HEK293 (cell line): ENCODE data around the gene WDR13.

ENCODE experiments used
- CTCF ChIA-PET: fragments of 350-600 bp; formaldehyde crosslinking; extraction: SDS; loops from one replicate; lab custom pipeline; 2021; ENCODE audit warnings: antibody characterized with exemption; lab: Yijun Ruan, JAX
- POLR2A ChIA-PET: fragments of 300-600 bp; formaldehyde crosslinking; extraction: SDS; loops from one replicate; lab custom pipeline; 2020; ENCODE audit warnings: antibody characterized with exemption, inconsistent platforms; lab: Yijun Ruan, JAX
- H3K27ac ChIP-seq: fragments of 200-500 bp; sonication (Bioruptor generic); 2 replicates; pipeline ENCODE4 v1.5.1; 2014; ENCODE audit warnings: low read depth, low read length, control low read depth, inconsistent platforms; ENCODE audit errors: extremely low read depth
- H3K36me3 ChIP-seq, 2 experiments: fragments of 200-500 bp in 1 of 2; sonication (Bioruptor generic) in 1 of 2; 1 replicate in 1 of 2; 2 replicates in 1 of 2; pipeline ENCODE4 v1.5.1; 2014 to 2017; ENCODE audit warnings: inconsistent platforms in 2 of 2, low read length in 2 of 2; ENCODE audit not compliant: control insufficient read depth in 2 of 2, insufficient read depth in 1 of 2
- H3K4me1 ChIP-seq: fragments of 200-500 bp; sonication (Bioruptor generic); 2 replicates; pipeline ENCODE4 v1.5.1; 2014; ENCODE audit warnings: mild to moderate bottlenecking, low read length, inconsistent platforms; ENCODE audit not compliant: control insufficient read depth, insufficient read depth
- H3K4me3 ChIP-seq: 2 replicates; pipeline ENCODE4 v1.5.1; 2011; ENCODE audit warnings: low read depth, mild to moderate bottlenecking, control low read depth, low read length, moderate library complexity
- H3K9me3 ChIP-seq: fragments of 200-500 bp; sonication (Bioruptor generic); 2 replicates; pipeline ENCODE4 v1.5.1; 2014; ENCODE audit warnings: low read depth, low read length, inconsistent platforms; ENCODE audit not compliant: control insufficient read depth, insufficient read depth
- AEBP2 ChIP-seq: fragments of 450-650 bp; formaldehyde crosslinking; IDR thresholded peaks from 2 replicates; pipeline ENCODE4 v1.5.1; 2016; ENCODE audit warnings: missing biosample characterization, missing genetic modification characterization, borderline replicate concordance
- BCL11A ChIP-seq: fragments of 450-650 bp; formaldehyde crosslinking; IDR thresholded peaks from 2 replicates; pipeline ENCODE4 v1.5.1; 2016; ENCODE audit warnings: low read depth, missing biosample characterization, missing genetic modification characterization
- HOXA7 ChIP-seq: sonication (generic); formaldehyde crosslinking; IDR thresholded peaks from 2 replicates; pipeline ENCODE4 v1.8.1; 2022; ENCODE audit warnings: missing genetic modification reagents, borderline replicate concordance
- MEIS1 ChIP-seq: sonication (generic); formaldehyde crosslinking; IDR thresholded peaks from 2 replicates; pipeline ENCODE4 v1.8.1; 2022; ENCODE audit warnings: missing genetic modification reagents, mild to moderate bottlenecking, borderline replicate concordance
- SALL2 ChIP-seq: fragments of 450-650 bp; formaldehyde crosslinking; IDR thresholded peaks from 2 replicates; pipeline ENCODE4 v1.5.0; 2017; ENCODE audit warnings: missing biosample characterization, mild to moderate bottlenecking, missing genetic modification characterization, borderline replicate concordance
- ZBTB44 ChIP-seq: fragments of 450-650 bp; IDR thresholded peaks from 2 replicates; pipeline ENCODE4 v1.5.1; 2018; ENCODE audit warnings: missing biosample characterization, mild to moderate bottlenecking, missing genetic modification characterization
- ZBTB48 ChIP-seq: fragments of 450-650 bp; formaldehyde crosslinking; IDR thresholded peaks from 2 replicates; pipeline ENCODE4 v1.5.1; 2016; ENCODE audit warnings: missing biosample characterization, missing genetic modification characterization
- ZBTB49 ChIP-seq: fragments of 450-650 bp; formaldehyde crosslinking; IDR thresholded peaks from 2 replicates; pipeline ENCODE4 v1.5.1; 2016; ENCODE audit warnings: missing biosample characterization, missing genetic modification characterization, low read depth
- ZBTB6 ChIP-seq: fragments of 450-650 bp; formaldehyde crosslinking; IDR thresholded peaks from 2 replicates; pipeline ENCODE4 v1.5.1; 2017; ENCODE audit warnings: missing biosample characterization, missing genetic modification characterization
- ZNF184 ChIP-seq: fragments of 450-650 bp; IDR thresholded peaks from 2 replicates; pipeline ENCODE4 v1.5.1; 2018; ENCODE audit warnings: missing biosample characterization, mild to moderate bottlenecking, missing genetic modification characterization
- ZNF2 ChIP-seq: fragments of 450-650 bp; formaldehyde crosslinking; IDR thresholded peaks from 2 replicates; pipeline ENCODE4 v1.5.1; 2016; ENCODE audit warnings: missing biosample characterization, missing genetic modification characterization
- ZNF433 ChIP-seq: fragments of 450-650 bp; formaldehyde crosslinking; IDR thresholded peaks from 2 replicates; pipeline ENCODE4 v1.5.1; 2016; ENCODE audit warnings: missing biosample characterization, missing genetic modification characterization, low read depth
- ZNF48 ChIP-seq: fragments of 450-650 bp; formaldehyde crosslinking; IDR thresholded peaks from 2 replicates; pipeline ENCODE4 v1.5.1; 2016; ENCODE audit warnings: missing biosample characterization, missing genetic modification characterization
- ZNF501 ChIP-seq: fragments of 450-650 bp; formaldehyde crosslinking; IDR thresholded peaks from 2 replicates; pipeline ENCODE4 v1.5.1; 2016; ENCODE audit warnings: missing biosample characterization, missing genetic modification characterization
- ZNF514 ChIP-seq: fragments of 450-650 bp; formaldehyde crosslinking; IDR thresholded peaks from 2 replicates; pipeline ENCODE4 v1.5.1; 2016; ENCODE audit warnings: missing biosample characterization, missing genetic modification characterization
- ZNF621 ChIP-seq: fragments of 450-650 bp; formaldehyde crosslinking; IDR thresholded peaks from 2 replicates; pipeline ENCODE4 v1.5.1; 2017; ENCODE audit warnings: missing biosample characterization, missing genetic modification characterization
- ZNF623 ChIP-seq: fragments of 450-650 bp; formaldehyde crosslinking; IDR thresholded peaks from 2 replicates; pipeline ENCODE4 v1.5.1; 2016; ENCODE audit warnings: missing biosample characterization, missing genetic modification characterization
- ZNF677 ChIP-seq: fragments of 450-650 bp; IDR thresholded peaks from 2 replicates; pipeline ENCODE4 v1.5.0; 2018; ENCODE audit warnings: missing biosample characterization, mild to moderate bottlenecking, missing genetic modification characterization, moderate library complexity
- ZNF776 ChIP-seq: fragments of 450-650 bp; formaldehyde crosslinking; IDR thresholded peaks from 2 replicates; pipeline ENCODE4 v1.5.0; 2017; ENCODE audit warnings: missing biosample characterization, missing genetic modification characterization, borderline replicate concordance

Gene WDR13

GRCh38 chrX:48558271-48558670 lies 39.0 kb upstream of the WDR13 start:
- CTCF ChIA-PET = no interaction called here
- Histone ChIP-seq H3K9me3 (no peaks in the 10 kb centered on the region), H3K4me3 (no peak overlapping the region), H3K4me1 (no peaks in the 10 kb centered on the region)
- no peak for TF ChIP-seq BCL11A (tag by site-specific recombination)
- TF ChIP-seq ZNF623 (tag by site-specific recombination) = no peak
- TF ChIP-seq ZBTB44 = no peak
- no peak for TF ChIP-seq ZNF514 (tag by site-specific recombination)
- TF ChIP-seq ZNF621 (tag by site-specific recombination) = no peak
- no peak for TF ChIP-seq ZNF433 (tag by site-specific recombination)
- TF ChIP-seq, all 188 proteins: peak for 0
- H3K27ac ChIP-seq = no peak overlapping the region
- POLR2A ChIA-PET = no interaction called here
- H3K36me3 ChIP-seq = peaks cover 4 to 58% of the 10 kb centered on the region in 2 experiments; a peak in 2 of 3 replicates

GRCh38 chrX:48559636-48560035 lies 37.7 kb upstream of the WDR13 start:
- TF ChIP-seq AEBP2 (tag by site-specific recombination) (no peak), HOXA7 (CRISPR knock-in tag) (no peak), ZNF677 (tag by site-specific recombination) (no peak), ZNF501 (tag by site-specific recombination) (no peak), ZNF184 (no peak)
- peaks cover 0 to 64% of the 10 kb centered on the region in 2 experiments; a peak in 2 of 3 replicates for H3K36me3 ChIP-seq
- H3K4me1 ChIP-seq = no peaks in the 10 kb centered on the region
- no peak overlapping the region for H3K4me3 ChIP-seq
- no peak overlapping the region for H3K27ac ChIP-seq
- no peaks in the 10 kb centered on the region for H3K9me3 ChIP-seq
- POLR2A ChIA-PET = no interaction called here
- CTCF ChIA-PET = no interaction called here

- Histone ChIP-seq H3K36me3 (peaks cover 0 to 60% of the 10 kb centered on the region in 2 experiments; a peak in 2 of 3 replicates), H3K4me3 (no peak overlapping the region), H3K27ac (no peak overlapping the region), H3K4me1 (no peaks in the 10 kb centered on the region), H3K9me3 (no peaks in the 10 kb centered on the region)
- ChIA-PET CTCF (no interaction called here), POLR2A (interaction anchor here (1.2 kb wide), 1 partner anchor 15 kb away, joined by 4 read pairs; no protein-coding TSS in a partner anchor)
- TF ChIP-seq ZNF2 (tag by site-specific recombination) (no peak), ZBTB48 (tag by site-specific recombination) (no peak), MEIS1 (CRISPR knock-in tag) (no peak), ZNF48 (tag by site-specific recombination) (no peak), SALL2 (tag by site-specific recombination) (no peak), ZBTB49 (tag by site-specific recombination) (no peak), ZNF776 (tag by site-specific recombination) (no peak), ZBTB6 (tag by site-specific recombination) (no peak)
These were observed 37.2 kb upstream of the WDR13 start for GRCh38 chrX:48560056-48560455.
